Suprapubic skin (tissue), 4 donors: ENCODE results near the gene HOATZ. TPM values are rescaled to one million over a fixed set of nuclear protein-coding genes. Genes with fewer than 3 reads are reported as not detected.

Experiments
- DNase-seq, 2 donors: peaks; one replicate each; pipeline ENCODE4 v3.0.0-alpha.2; 2019; ENCODE audit warnings: low spot score in 2 of 2
- H3K27ac ChIP-seq: fragments of 200-600 bp; sonication (generic); one replicate; pipeline ENCODE4 v1.5.1; 2019
- H3K27me3 ChIP-seq: fragments of 200-600 bp; sonication (generic); one replicate; pipeline ENCODE4 v1.5.1; 2019
- H3K36me3 ChIP-seq: fragments of 200-600 bp; sonication (generic); one replicate; pipeline ENCODE4 v1.5.1; 2019
- H3K4me1 ChIP-seq: fragments of 200-600 bp; sonication (generic); one replicate; pipeline ENCODE4 v1.5.1; 2019
- H3K4me3 ChIP-seq: fragments of 200-600 bp; sonication (generic); one replicate; pipeline ENCODE4 v1.5.1; 2019; ENCODE audit warnings: mild to moderate bottlenecking
- H3K9me3 ChIP-seq: fragments of 200-600 bp; sonication (generic); one replicate; pipeline ENCODE4 v1.5.1; 2019
- EP300 ChIP-seq: sonication (generic); formaldehyde crosslinking; IDR thresholded peaks from one replicate; pipeline ENCODE4 v1.6.1; 2017; ENCODE audit warnings: antibody characterized with exemption
- POLR2A ChIP-seq, 2 donors: fragments of 450-650 bp; IDR thresholded peaks; one replicate each; pipeline ENCODE4 v1.6.1; 2017; ENCODE audit warnings: antibody characterized with exemption in 2 of 2, mild to moderate bottlenecking in 2 of 2, moderate library complexity in 2 of 2
- POLR2AphosphoS5 ChIP-seq, 3 donors: sonication (generic); formaldehyde crosslinking; IDR thresholded peaks; one replicate each; pipeline ENCODE4 v1.6.1; 2017; ENCODE audit warnings: antibody characterized with exemption in 3 of 3
- WGBS: methylation state at CpG from one replicate; pipeline ENCODE4 v1.1.5; 2018; 5-methylcytosine and 5-hydroxymethylcytosine counted together
- total RNA-seq, 4 donors: library from RNA; depleted of rRNA; stranded (reverse); fragments of >200 nt; gene quantifications; one replicate each; pipeline ENCODE4 v1.1.0, GENCODE V29; 2016
- TF ChIP-seq, protein P1 (sequence below), 2 donors: fragments of 200-600 bp in 1 of 2; fragments of 450-650 bp in 1 of 2; sonication (generic) in 1 of 2; IDR thresholded peaks; one replicate each; pipeline ENCODE4 v1.5.1; 2016 to 2019; ENCODE audit warnings: antibody characterized with exemption in 2 of 2, mild to moderate bottlenecking in 1 of 2, moderate library complexity in 1 of 2

The HOATZ gene
- total RNA-seq, 4 donors from 2014 or later = not detected

GRCh38 chr11:111518668-111519067, 4.1 kb downstream of the HOATZ start:
- 77% methylated on average over 1 of the region's 1 CpG for WGBS
- no peak for DNase-seq
- Histone ChIP-seq H3K27me3 (peaks cover 9% of the 10 kb centered on the region), H3K9me3 (no peaks in the 10 kb centered on the region), H3K27ac (no peak overlapping the region), H3K36me3 (no peaks in the 10 kb centered on the region), H3K4me1 (peaks cover 7% of the 10 kb centered on the region), H3K4me3 (no peak overlapping the region)
- TF ChIP-seq EP300 (no peak), POLR2AphosphoS5 (IDR thresholded peaks at IDR 0.05) (no peak), POLR2A (IDR thresholded peaks at IDR 0.05) (no peak)
- TF ChIP-seq, protein P1, sequence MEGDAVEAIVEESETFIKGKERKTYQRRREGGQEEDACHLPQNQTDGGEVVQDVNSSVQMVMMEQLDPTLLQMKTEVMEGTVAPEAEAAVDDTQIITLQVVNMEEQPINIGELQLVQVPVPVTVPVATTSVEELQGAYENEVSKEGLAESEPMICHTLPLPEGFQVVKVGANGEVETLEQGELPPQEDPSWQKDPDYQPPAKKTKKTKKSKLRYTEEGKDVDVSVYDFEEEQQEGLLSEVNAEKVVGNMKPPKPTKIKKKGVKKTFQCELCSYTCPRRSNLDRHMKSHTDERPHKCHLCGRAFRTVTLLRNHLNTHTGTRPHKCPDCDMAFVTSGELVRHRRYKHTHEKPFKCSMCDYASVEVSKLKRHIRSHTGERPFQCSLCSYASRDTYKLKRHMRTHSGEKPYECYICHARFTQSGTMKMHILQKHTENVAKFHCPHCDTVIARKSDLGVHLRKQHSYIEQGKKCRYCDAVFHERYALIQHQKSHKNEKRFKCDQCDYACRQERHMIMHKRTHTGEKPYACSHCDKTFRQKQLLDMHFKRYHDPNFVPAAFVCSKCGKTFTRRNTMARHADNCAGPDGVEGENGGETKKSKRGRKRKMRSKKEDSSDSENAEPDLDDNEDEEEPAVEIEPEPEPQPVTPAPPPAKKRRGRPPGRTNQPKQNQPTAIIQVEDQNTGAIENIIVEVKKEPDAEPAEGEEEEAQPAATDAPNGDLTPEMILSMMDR (IDR thresholded peaks at IDR 0.05) = no peak

DNA sequence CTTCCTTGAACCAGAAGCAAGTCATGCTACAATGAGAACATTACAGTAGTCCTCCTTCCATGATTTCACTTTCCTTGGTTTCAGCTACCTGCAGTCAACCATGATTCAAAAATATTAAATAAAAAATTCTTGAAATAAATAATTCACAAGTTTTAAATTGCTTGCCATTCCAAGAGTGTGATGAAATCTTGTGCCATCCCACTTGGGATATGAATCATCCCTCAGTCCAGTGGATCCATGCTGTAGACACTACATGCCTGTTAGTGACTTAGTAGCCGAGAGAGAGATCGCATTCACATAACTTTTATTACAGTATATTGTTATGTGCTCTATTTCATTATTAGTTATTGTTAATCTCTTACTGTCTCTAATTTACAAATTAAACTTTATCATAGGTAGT, 6.0 kb downstream of the HOATZ start:
- H3K36me3 ChIP-seq = no peaks in the 10 kb centered on the region
- WGBS = 94% methylated on average over 2 of the region's 2 CpGs
- H3K27me3 ChIP-seq = no peaks in the 10 kb centered on the region
- H3K4me1 ChIP-seq = no peaks in the 10 kb centered on the region
- no peak for DNase-seq
- H3K27ac ChIP-seq = no peak overlapping the region
- H3K4me3 ChIP-seq = no peak overlapping the region
- TF ChIP-seq POLR2A (IDR thresholded peaks at IDR 0.05) (no peak), EP300 (no peak), POLR2AphosphoS5 (IDR thresholded peaks at IDR 0.05) (no peak)
- TF ChIP-seq, protein P1 (IDR thresholded peaks at IDR 0.05) = no peak
- no peaks in the 10 kb centered on the region for H3K9me3 ChIP-seq

- Histone ChIP-seq H3K36me3 (no peaks in the 10 kb centered on the region), H3K9me3 (no peaks in the 10 kb centered on the region), H3K27ac (no peak overlapping the region), H3K4me3 (no peak overlapping the region), H3K4me1 (no peaks in the 10 kb centered on the region), H3K27me3 (no peaks in the 10 kb centered on the region)
- TF ChIP-seq POLR2A (IDR thresholded peaks at IDR 0.05) (no peak), POLR2AphosphoS5 (IDR thresholded peaks at IDR 0.05) (no peak), EP300 (no peak)
- TF ChIP-seq, protein P1 (IDR thresholded peaks at IDR 0.05) = no peak
- DNase-seq = no peak
- 42% methylated on average over 2 of the region's 2 CpGs for WGBS
Measured at GRCh38 chr11:111521135-111521534, 6.6 kb downstream of the HOATZ start.

DNA sequence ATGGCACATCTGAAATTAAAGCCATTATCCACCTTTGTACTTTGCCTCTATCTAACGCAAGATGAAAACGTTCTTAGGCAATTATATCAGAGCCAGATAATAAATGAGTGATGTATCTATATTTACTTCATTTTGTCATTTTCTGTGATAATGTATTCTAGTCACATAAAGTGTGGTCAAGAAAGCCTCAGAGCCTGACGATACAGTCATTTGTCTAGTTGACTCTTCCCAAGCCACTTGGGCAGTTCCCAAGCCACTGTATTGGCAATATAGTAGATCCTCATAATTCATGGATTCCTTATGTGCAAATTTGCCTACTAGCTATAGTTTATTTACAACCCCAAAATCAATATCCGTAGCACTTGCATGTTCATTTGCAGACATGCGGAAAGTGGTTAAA, 7.8 kb downstream of the HOATZ start:
- H3K27ac ChIP-seq = no peak overlapping the region
- TF ChIP-seq EP300 (no peak), POLR2AphosphoS5 (IDR thresholded peaks at IDR 0.05) (no peak), POLR2A (IDR thresholded peaks at IDR 0.05) (no peak)
- TF ChIP-seq, protein P1 (IDR thresholded peaks at IDR 0.05) = no peak
- WGBS = 92% methylated on average over 5 of the region's 5 CpGs
- no peak for DNase-seq
- no peaks in the 10 kb centered on the region for H3K9me3 ChIP-seq
- no peak overlapping the region for H3K4me3 ChIP-seq
- H3K27me3 ChIP-seq = no peaks in the 10 kb centered on the region
- H3K36me3 ChIP-seq = no peaks in the 10 kb centered on the region
- H3K4me1 ChIP-seq = no peaks in the 10 kb centered on the region

DNA sequence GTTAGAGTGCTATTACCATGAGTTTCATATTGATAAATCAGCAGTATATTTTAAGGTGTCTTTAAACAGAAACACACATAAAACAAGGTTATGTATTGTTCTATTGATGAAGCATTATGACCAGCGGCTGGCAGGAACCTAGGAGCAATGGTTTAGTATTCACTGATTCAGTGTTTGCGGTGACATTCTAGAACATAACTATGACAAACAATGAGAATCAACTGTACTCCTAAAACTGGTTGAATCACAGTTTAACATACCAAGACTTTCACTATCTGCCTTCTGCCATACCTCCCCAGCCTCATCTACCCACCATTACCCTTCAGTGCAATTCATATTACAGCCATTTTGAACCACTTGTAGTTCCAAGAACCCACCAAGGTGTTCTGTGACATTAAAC, 8.8 kb downstream of the HOATZ start:
- H3K4me3 ChIP-seq = no peak overlapping the region
- H3K9me3 ChIP-seq = no peaks in the 10 kb centered on the region
- 91% methylated on average over 2 of the region's 2 CpGs for WGBS
- H3K36me3 ChIP-seq = no peaks in the 10 kb centered on the region
- no peak overlapping the region for H3K27ac ChIP-seq
- no peak for DNase-seq
- H3K4me1 ChIP-seq = no peaks in the 10 kb centered on the region
- H3K27me3 ChIP-seq = no peaks in the 10 kb centered on the region
- TF ChIP-seq, protein P1 (IDR thresholded peaks at IDR 0.05) = no peak
- TF ChIP-seq POLR2A (IDR thresholded peaks at IDR 0.05) (no peak), POLR2AphosphoS5 (IDR thresholded peaks at IDR 0.05) (no peak), EP300 (no peak)
